ENCODE measurements around the gene ASXL1.

ASXL1 gene

DNA sequence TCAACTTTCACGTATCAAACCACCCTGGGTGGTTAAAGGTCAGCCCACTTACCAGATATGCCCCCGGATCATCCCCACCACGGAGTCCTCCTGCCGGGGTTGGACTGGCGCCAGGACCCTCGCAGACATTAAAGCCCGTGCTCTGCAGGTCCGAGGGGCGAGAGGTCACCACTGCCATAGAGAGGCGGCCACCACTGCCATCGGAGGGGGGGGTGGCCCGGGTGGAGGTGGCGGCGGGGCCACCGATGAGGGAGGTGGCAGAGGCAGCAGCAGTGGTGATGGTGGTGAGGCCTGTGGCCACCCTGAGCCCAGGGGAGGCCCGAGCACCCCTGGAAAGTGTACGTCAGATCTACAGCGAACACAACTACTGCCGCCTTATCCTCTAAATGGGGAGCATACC lies 76.3 kb downstream of the ASXL1 start:
- 95% methylated on average over 19 of the region's 19 CpGs for WGBS
- H3K4me1 ChIP-seq (ENCODE audit: insufficient read depth, low read length): no peaks in the 10 kb centered on the region
- no peaks in the 10 kb centered on the region for H3K27me3 ChIP-seq (ENCODE audit: insufficient read depth, low read length)
- H3K4me3 ChIP-seq (ENCODE audit: low read length): no peak overlapping the region
- no peak overlapping the region for H3K27ac ChIP-seq (ENCODE audit: low read depth, low read length)
- H3K36me3 ChIP-seq (ENCODE audit: insufficient read depth, low read length): peaks cover 76% of the 10 kb centered on the region
- no peak overlapping the region for H3K9ac ChIP-seq (ENCODE audit: low read depth, low read length)
- H3K9me3 ChIP-seq (ENCODE audit: insufficient read depth, low read depth, low read length): no peaks in the 10 kb centered on the region

DNA sequence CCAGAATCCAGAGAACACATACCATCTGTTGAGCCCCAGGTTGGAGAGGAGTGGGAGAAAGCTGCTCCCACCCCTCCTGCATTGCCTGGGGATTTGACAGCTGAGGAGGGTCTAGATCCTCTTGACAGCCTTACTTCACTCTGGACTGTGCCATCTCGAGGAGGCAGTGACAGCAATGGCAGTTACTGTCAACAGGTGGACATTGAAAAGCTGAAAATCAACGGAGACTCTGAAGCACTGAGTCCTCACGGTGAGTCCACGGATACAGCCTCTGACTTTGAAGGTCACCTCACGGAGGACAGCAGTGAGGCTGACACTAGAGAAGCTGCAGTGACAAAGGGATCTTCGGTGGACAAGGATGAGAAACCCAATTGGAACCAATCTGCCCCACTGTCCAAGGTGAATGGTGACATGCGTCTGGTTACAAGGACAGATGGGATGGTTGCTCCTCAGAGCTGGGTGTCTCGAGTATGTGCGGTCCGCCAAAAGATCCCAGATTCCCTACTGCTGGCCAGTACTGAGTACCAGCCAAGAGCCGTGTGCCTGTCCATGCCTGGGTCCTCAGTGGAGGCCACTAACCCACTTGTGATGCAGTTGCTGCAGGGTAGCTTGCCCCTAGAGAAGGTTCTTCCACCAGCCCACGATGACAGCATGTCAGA lies 77.4 kb downstream of the ASXL1 start:
- no peaks in the 10 kb centered on the region for H3K9me3 ChIP-seq (ENCODE audit: insufficient read depth, low read depth, low read length)
- H3K4me3 ChIP-seq (ENCODE audit: low read length): no peak overlapping the region
- peaks cover 66% of the 10 kb centered on the region for H3K36me3 ChIP-seq (ENCODE audit: insufficient read depth, low read length)
- H3K27me3 ChIP-seq (ENCODE audit: insufficient read depth, low read length): no peaks in the 10 kb centered on the region
- H3K4me1 ChIP-seq (ENCODE audit: insufficient read depth, low read length): no peaks in the 10 kb centered on the region
- 94% methylated on average over 12 of the region's 12 CpGs for WGBS
- no peak overlapping the region for H3K9ac ChIP-seq (ENCODE audit: low read depth, low read length)
- H3K27ac ChIP-seq (ENCODE audit: low read depth, low read length): no peak overlapping the region

DNA sequence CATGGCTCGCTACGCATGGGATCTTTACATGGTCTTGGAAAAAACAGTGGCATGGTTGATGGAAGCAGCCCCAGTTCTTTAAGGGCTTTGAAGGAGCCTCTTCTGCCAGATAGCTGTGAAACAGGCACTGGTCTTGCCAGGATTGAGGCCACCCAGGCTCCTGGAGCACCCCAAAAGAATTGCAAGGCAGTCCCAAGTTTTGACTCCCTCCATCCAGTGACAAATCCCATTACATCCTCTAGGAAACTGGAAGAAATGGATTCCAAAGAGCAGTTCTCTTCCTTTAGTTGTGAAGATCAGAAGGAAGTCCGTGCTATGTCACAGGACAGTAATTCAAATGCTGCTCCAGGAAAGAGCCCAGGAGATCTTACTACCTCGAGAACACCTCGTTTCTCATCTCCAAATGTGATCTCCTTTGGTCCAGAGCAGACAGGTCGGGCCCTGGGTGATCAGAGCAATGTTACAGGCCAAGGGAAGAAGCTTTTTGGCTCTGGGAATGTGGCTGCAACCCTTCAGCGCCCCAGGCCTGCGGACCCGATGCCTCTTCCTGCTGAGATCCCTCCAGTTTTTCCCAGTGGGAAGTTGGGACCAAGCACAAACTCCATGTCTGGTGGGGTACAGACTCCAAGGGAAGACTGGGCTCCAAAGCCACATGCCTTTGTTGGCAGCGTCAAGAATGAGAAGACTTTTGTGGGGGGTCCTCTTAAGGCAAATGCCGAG lies 78.2 kb downstream of the ASXL1 start:
- peaks cover 59% of the 10 kb centered on the region for H3K36me3 ChIP-seq (ENCODE audit: insufficient read depth, low read length)

DNA sequence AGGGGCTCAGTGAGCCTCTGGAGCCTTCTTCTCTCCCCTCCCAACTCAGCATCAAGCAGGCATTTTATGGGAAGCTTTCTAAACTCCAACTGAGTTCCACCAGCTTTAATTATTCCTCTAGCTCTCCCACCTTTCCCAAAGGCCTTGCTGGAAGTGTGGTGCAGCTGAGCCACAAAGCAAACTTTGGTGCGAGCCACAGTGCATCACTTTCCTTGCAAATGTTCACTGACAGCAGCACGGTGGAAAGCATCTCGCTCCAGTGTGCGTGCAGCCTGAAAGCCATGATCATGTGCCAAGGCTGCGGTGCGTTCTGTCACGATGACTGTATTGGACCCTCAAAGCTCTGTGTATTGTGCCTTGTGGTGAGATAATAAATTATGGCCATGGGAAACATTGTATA lies 78.8 kb downstream of the ASXL1 start:
- H3K36me3 ChIP-seq (ENCODE audit: insufficient read depth, low read length): peaks cover 53% of the 10 kb centered on the region
- 96% methylated on average over 7 of the region's 7 CpGs for WGBS

More for the DNA sequence above, 78.2 kb downstream of the ASXL1 start:
- Histone ChIP-seq H3K4me1 (ENCODE audit: insufficient read depth, low read length) (no peaks in the 10 kb centered on the region), H3K4me3 (ENCODE audit: low read length) (no peak overlapping the region), H3K9me3 (ENCODE audit: insufficient read depth, low read depth, low read length) (no peaks in the 10 kb centered on the region), H3K27me3 (ENCODE audit: insufficient read depth, low read length) (no peaks in the 10 kb centered on the region), H3K27ac (ENCODE audit: low read depth, low read length) (no peak overlapping the region), H3K9ac (ENCODE audit: low read depth, low read length) (no peak overlapping the region)
- WGBS: 95% methylated on average over 11 of the region's 11 CpGs

DNA sequence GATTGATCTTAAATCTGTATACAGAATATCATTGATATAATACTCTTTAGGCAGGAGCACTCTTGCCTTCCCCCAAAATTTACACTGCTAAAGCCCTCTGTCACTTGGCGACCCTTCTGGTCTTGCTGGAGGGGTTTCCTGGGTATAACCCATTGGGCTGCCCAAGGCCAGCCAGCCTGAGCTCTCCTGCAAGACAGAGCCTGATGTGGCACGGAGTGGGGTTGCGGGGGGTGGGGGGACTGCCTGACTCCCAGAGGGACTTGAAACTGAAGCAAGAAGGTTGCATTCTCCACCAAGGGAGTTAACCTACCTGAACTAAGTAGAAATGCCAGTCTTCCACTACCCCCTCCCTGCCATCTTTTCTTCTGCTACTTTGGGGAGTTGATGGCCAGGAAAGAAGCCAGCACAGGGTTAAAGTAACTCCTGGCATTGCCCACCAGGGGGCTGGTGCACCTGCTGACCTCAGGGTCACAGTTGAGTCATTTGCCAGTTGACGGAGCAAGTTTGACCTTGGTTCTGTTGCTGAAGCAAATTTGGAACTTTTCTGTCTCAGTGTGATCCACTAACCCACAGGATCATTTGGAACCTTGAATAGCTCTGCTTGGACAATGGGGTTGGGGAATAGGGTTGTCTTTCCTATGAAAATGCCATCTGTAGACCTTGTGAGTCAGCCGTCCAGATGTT lies 79.4 kb downstream of the ASXL1 start:
- 83% methylated on average over 5 of the region's 5 CpGs for WGBS
- Histone ChIP-seq H3K4me3 (ENCODE audit: low read length) (no peak overlapping the region), H3K27ac (ENCODE audit: low read depth, low read length) (no peak overlapping the region), H3K9ac (ENCODE audit: low read depth, low read length) (no peak overlapping the region), H3K27me3 (ENCODE audit: insufficient read depth, low read length) (no peaks in the 10 kb centered on the region), H3K36me3 (ENCODE audit: insufficient read depth, low read length) (peaks cover 47% of the 10 kb centered on the region), H3K4me1 (ENCODE audit: insufficient read depth, low read length) (0 out of 2 replicates have a peak, but pooled peaks cover 5% of the 10 kb centered on the region), H3K9me3 (ENCODE audit: insufficient read depth, low read depth, low read length) (no peaks in the 10 kb centered on the region)

More for the DNA sequence above, 78.8 kb downstream of the ASXL1 start:
- Histone ChIP-seq H3K9me3 (ENCODE audit: insufficient read depth, low read depth, low read length) (no peaks in the 10 kb centered on the region), H3K27ac (ENCODE audit: low read depth, low read length) (no peak overlapping the region), H3K27me3 (ENCODE audit: insufficient read depth, low read length) (no peaks in the 10 kb centered on the region), H3K4me3 (ENCODE audit: low read length) (no peak overlapping the region), H3K9ac (ENCODE audit: low read depth, low read length) (no peak overlapping the region), H3K4me1 (ENCODE audit: insufficient read depth, low read length) (0 out of 2 replicates have a peak, but pooled peaks cover 5% of the 10 kb centered on the region)

DNA sequence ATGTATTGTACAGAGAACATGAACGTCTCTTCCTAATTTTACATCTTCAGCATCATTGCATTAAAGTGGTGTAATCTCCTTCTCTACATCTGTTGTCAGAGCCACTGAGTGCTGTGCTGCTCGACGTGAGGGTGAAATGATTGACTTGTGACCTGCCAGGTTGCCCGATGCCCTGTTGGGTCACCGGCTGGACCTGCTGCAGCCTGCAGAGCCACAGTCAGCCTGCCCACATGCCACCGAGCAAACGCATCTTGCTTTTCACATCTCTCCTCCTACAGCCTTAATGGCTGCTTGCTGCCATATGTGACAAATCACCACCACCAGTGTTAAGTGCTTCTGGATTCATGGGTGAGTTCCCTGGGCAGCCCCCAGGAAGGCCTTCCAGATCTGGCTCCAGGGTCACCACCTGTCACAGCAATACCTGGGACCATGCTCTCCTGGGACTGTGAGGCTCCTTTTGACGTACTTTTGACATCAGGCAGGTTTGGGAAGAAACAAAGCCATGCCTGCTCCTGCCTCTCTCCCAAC lies 80.3 kb downstream of the ASXL1 start:
- H3K9ac ChIP-seq (ENCODE audit: low read depth, low read length): no peak overlapping the region
- no peak overlapping the region for H3K27ac ChIP-seq (ENCODE audit: low read depth, low read length)
- H3K9me3 ChIP-seq (ENCODE audit: insufficient read depth, low read depth, low read length): no peaks in the 10 kb centered on the region
- 95% methylated on average over 8 of the region's 8 CpGs for WGBS
- H3K4me3 ChIP-seq (ENCODE audit: low read length): no peak overlapping the region
- H3K36me3 ChIP-seq (ENCODE audit: insufficient read depth, low read length): peaks cover 39% of the 10 kb centered on the region
- no peaks in the 10 kb centered on the region for H3K27me3 ChIP-seq (ENCODE audit: insufficient read depth, low read length)
- H3K4me1 ChIP-seq (ENCODE audit: insufficient read depth, low read length): 0 out of 2 replicates have a peak, but pooled peaks cover 5% of the 10 kb centered on the region

DNA sequence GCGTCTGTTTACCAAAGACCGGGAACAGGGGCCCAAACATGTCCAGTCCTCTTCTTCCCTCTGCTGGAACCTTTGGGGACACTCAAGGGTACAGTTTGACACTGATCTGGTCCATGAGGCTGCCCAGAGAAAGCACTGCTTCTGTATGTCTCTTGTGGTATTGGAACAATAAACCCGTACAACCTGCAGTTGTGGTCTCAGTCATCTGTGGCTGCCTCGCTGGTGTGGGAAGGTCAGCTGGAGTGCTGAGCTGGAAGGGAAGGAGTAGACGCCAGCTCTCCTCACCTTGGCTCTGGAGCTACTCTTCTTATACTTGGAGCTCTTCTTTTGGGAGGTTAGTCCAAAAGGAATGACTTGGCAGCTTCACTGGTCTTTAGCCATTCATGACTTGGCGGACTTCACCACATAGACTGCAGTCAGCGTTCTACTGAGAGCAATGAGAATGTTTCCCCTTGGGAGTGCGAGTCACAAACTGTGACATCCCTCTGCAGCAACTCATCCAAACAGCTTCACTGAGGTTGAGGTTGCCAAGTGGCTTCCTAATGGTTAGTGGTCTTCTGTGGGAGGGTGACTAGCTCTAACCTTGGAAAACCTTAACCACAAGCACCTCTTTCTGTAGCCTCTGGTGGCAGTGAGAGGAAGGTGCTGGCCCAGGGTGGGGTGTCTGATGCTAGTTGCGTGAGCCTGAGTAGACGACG lies 81.2 kb downstream of the ASXL1 start:
- WGBS: 97% methylated on average over 11 of the region's 11 CpGs

DNA sequence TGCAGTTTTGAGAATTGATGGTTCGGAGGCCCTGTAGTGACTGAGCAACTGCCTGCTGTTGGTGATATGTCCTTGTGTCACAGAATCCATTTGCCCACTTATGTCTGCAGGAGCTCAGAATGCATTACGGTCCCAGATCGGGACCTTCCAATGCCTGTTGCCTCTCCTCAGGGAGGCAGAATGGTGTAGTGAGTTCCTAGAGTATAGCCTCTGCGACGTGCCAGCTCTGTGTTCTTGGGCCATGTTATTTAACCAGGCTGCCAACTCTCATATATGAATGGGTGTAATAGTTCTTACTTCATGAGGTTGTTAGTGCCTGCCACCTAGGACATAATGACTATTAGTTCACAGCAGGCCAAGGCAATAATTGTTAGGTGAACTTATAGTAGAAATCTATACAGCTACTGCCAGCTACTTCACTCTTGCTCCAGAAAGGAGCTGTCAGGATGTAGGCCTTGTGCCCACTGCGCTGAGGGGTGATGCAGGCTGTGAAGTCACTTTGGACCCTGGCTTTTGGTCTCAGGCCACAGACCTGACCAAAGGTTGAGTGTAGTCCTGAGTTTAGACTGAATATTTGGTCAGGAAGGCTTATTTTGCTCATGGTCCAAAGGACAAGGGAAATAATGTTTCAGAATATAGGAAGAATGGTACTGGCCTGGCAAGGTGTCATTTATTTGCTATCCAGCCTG lies 82.1 kb downstream of the ASXL1 start:
- Histone ChIP-seq H3K4me1 (ENCODE audit: insufficient read depth, low read length) (peaks cover 10% of the 10 kb centered on the region; the same call in 1 of the 2 replicates), H3K4me3 (ENCODE audit: low read length) (no peak overlapping the region), H3K36me3 (ENCODE audit: insufficient read depth, low read length) (peaks cover 24% of the 10 kb centered on the region), H3K9me3 (ENCODE audit: insufficient read depth, low read depth, low read length) (no peaks in the 10 kb centered on the region), H3K9ac (ENCODE audit: low read depth, low read length) (no peak overlapping the region), H3K27me3 (ENCODE audit: insufficient read depth, low read length) (no peaks in the 10 kb centered on the region), H3K27ac (ENCODE audit: low read depth, low read length) (no peak overlapping the region)
- 95% methylated on average over 6 of the region's 6 CpGs for WGBS

More for the DNA sequence above, 81.2 kb downstream of the ASXL1 start:
- Histone ChIP-seq H3K9me3 (ENCODE audit: insufficient read depth, low read depth, low read length) (no peaks in the 10 kb centered on the region), H3K36me3 (ENCODE audit: insufficient read depth, low read length) (peaks cover 31% of the 10 kb centered on the region), H3K27ac (ENCODE audit: low read depth, low read length) (no peak overlapping the region), H3K4me3 (ENCODE audit: low read length) (no peak overlapping the region), H3K9ac (ENCODE audit: low read depth, low read length) (no peak overlapping the region), H3K27me3 (ENCODE audit: insufficient read depth, low read length) (no peaks in the 10 kb centered on the region), H3K4me1 (ENCODE audit: insufficient read depth, low read length) (0 out of 2 replicates have a peak, but pooled peaks cover 5% of the 10 kb centered on the region)

DNA sequence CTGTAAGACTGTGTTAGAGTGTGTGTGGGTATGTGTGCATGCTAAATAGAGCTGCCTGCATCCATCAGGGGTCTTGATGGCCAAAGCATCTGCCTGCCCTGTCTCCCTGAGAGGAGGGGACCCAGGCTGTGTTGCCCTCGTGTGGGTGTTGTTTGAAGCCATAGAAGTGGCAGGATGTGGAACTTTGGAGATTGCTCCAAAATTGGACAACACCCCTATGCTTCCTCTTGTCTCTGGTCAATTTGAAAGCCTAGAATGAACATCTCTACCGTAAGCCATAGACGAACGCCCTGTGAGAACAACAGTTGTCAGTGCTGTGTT lies 82.6 kb downstream of the ASXL1 start:
- no peak overlapping the region for H3K4me3 ChIP-seq (ENCODE audit: low read length)
- H3K9me3 ChIP-seq (ENCODE audit: insufficient read depth, low read depth, low read length): no peaks in the 10 kb centered on the region
- peaks cover 16% of the 10 kb centered on the region; the same call in 1 of the 2 replicates for H3K4me1 ChIP-seq (ENCODE audit: insufficient read depth, low read length)
- 84% methylated on average over 4 of the region's 4 CpGs for WGBS
- no peaks in the 10 kb centered on the region for H3K27me3 ChIP-seq (ENCODE audit: insufficient read depth, low read length)
- no peak overlapping the region for H3K9ac ChIP-seq (ENCODE audit: low read depth, low read length)
- peaks cover 24% of the 10 kb centered on the region for H3K36me3 ChIP-seq (ENCODE audit: insufficient read depth, low read length)
- no peak overlapping the region for H3K27ac ChIP-seq (ENCODE audit: low read depth, low read length)

DNA sequence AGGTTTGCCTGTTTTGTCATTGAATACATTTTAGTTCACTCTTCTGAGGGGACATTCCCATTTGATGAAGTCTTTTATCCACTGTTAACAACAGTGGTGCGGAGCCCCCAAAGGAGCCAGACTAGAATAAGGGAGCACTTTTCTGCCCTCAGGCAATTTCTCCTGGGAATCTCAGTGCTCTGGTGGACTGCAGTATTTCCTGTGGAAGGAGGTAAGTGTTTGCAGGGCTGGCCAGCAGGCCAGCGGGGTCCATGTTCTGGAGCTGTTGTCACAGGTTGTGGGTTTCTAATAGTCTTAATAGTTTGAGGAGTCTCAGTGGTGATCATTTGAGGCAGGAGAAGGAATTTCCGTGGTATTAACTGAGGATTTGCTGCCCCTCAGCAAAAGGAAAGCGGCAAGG lies 83.5 kb downstream of the ASXL1 start:
- peaks cover 27% of the 10 kb centered on the region for H3K36me3 ChIP-seq (ENCODE audit: insufficient read depth, low read length)
- no peak overlapping the region for H3K4me3 ChIP-seq (ENCODE audit: low read length)
- H3K9ac ChIP-seq (ENCODE audit: low read depth, low read length): no peak overlapping the region
- no peak overlapping the region for H3K27ac ChIP-seq (ENCODE audit: low read depth, low read length)
- WGBS: 90% methylated on average over 4 of the region's 4 CpGs
- H3K4me1 ChIP-seq (ENCODE audit: insufficient read depth, low read length): peaks cover 16% of the 10 kb centered on the region; the same call in 1 of the 2 replicates
- H3K27me3 ChIP-seq (ENCODE audit: insufficient read depth, low read length): no peaks in the 10 kb centered on the region
- H3K9me3 ChIP-seq (ENCODE audit: insufficient read depth, low read depth, low read length): no peaks in the 10 kb centered on the region

All from HUES64 (cell line).